Esophagus squamous epithelium (tissue), 4 donors: ENCODE data around the gene HPF1.

Source experiments
- CTCF ChIP-seq, 6 experiments: fragments of 450-650 bp in 4 of 6; fragments of 200-600 bp in 2 of 6; sonication (generic) in 2 of 6; IDR thresholded peaks; one replicate each; pipeline ENCODE4 v1.5.1; 2016 to 2019; ENCODE audit warnings: antibody characterized with exemption in 6 of 6, mild to moderate bottlenecking in 4 of 6, moderate library complexity in 4 of 6
- POLR2A ChIP-seq, 4 donors: fragments of 450-650 bp; IDR thresholded peaks; one replicate each; pipeline ENCODE4 v1.6.1; 2017; ENCODE audit warnings: antibody characterized with exemption in 4 of 4, mild to moderate bottlenecking in 4 of 4, moderate library complexity in 3 of 4

- TF ChIP-seq POLR2A (IDR thresholded peaks at IDR 0.05) (no peak), CTCF (IDR thresholded peaks at IDR 0.05) (no peak)
These were observed 75.2 kb downstream of the HPF1 start for GRCh38 chr4:169682372-169683047.
